Pulmonary artery endothelial cell (primary cell): Measurements from ENCODE around the gene FIBIN. TPM values are rescaled to one million over a fixed set of nuclear protein-coding genes. Genes with fewer than 3 reads are reported as not detected.

Experiments
- DNase-seq: peaks from one replicate; pipeline ENCODE4 v3.0.0-alpha.2; 2011; ENCODE audit warnings: low read depth, low spot score
- total RNA-seq: library from RNA; depleted of rRNA; stranded (reverse); fragments of >200 nt; gene quantifications from 2 replicates; pipeline ENCODE4 v1.2.3, GENCODE V29; 2014

Gene FIBIN
- total RNA-seq, 1 donor from 2014 or later, result not detected

- no peak for DNase-seq
These were observed 28.8 kb downstream of the FIBIN start for GRCh38 chr11:27022659-27023251.

DNA sequence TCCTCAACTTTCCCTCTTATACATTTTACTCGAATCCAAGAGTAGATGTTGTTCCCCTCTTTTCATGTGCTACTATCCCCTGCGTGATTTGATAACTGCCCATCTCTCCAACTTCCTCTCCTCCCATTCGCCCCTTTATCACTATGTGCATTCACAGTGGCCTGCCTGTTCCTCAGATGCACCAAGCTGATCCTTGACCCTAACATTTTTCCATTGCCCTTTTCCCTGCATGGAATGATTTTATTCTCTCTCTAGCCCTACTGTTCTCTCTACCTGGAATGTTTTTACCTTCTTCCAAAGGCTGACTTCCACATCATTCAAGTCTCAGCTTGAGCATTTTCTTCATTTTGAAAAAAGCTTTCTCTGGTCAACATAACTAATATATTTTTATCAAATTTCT lies 31.0 kb downstream of the FIBIN start:
- DNase-seq, result no peak

DNA sequence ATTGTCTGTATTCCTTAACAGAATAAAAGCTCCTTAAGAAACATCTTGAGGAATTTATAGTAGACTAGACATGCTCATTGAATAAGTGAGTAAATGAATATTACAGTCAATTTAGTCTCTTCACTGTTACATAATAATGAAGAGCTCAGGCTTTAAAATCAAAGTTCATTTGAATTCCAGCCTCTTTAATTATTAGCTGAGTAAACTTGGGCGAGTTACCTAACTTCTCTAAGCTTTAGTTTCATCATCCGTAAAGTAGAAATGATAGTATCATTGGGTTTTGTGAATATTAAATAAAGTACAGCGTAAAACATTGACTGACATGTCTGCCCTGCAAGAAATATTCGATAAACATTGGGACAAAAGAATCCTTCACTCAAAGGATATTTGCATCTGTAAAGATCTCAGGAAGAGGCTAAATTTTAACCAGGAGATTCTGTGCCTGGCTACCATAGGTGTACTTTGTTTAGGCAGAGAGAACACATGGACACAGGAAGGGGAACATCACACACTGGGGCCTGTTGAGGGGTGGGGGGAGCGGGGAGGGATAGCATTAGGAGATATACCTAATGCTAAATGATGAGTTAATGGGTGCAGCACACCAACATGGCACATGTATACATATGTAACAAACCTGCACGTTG lies 31.5 kb downstream of the FIBIN start:
- DNase-seq, result no peak

DNA sequence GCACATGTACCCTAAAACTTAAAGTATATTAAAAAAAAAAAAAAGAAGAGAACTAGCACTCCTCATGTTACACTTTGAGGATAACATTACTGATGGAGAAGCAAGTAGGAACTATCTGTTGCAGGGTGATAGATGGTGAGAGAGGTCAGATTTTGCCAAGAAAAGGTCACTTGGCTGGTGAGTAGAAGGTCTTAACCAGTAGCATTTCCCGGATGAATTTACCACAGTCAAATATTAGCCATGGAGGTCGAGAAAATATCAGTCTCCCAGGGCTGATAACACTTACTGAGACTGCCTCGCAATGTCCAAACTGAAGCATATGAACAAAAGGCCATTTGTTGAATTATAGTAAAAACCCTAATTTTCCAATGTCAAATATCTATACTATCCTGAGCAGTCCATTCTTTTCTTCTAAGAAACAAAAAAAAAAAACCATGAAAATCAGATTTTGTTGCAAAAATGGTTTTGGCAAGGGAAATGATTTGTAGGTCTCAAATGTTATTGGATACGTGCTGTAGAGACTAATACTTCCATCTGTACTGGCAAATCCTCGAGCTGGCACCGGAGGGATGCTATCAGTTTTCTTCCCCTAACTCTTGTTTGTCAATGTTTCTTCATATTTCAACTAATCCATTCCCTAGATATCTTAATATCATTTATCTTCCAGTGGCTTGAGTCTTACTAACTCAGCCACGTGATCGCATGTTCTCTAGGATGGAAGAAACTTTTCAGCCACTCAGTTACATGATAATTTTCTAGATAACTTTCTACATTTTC lies 32.2 kb downstream of the FIBIN start:
- DNase-seq, result no peak

DNA sequence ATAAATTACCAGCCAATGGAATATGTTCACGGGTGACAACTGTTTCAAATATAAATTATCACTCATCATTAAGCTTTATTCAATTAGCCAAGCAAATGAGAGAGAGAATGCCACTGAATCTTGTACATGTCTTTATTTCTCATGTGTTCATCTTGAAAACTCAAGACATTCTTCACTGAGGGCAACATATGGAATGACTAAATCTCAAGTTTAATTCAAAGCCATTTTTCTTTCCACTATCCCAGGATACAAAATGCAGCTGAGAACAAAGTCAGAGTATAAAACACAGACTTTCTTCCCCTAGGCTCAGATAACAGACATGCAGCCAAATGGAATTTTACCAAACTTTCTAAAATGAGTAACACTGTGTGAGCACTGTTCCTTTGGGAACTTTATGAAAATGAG lies 34.7 kb downstream of the FIBIN start:
- DNase-seq, result no peak

GRCh38 chr11:27029966-27030365 lies 36.1 kb downstream of the FIBIN start:
- no peak for DNase-seq

DNA sequence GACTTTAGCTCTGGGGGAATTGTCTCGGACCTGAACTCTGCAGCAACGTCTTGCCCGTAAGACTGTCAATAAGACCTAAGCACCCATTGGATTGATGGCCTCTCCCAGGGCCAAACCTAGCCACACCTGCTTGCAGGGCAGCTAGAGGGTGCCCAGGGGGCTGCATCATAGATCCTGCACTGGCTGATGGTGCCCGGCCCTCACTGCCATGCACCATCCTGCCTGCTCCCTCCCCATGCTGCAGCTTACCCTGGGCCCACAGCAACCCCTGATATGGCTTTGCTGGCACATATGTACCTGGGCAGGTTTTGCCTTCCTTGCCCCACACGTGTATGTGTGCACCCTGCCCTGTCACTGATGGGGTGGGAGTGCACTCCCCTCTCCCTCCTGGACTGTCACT lies 37.8 kb downstream of the FIBIN start:
- DNase-seq, result no peak

DNA sequence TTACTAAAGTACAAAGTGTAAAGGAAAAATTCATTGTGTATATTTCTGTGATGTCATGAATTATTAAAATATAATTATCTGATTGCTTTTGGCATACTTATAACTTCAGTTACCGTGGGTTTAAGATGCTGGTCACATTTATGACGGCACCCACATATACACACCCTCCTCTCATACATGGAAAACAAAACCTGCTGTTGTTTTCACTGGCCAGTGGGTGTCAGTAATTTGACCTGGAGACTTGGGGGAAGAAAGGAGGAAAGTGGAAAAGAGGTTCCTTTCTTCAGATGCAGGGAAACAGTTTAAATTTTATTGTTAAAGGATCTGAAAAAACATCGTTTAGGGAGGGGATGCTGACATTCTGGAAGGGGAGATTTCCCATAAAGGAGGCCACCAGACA lies 46.0 kb downstream of the FIBIN start:
- no peak for DNase-seq

GRCh38 chr11:27040302-27041115 lies 46.6 kb downstream of the FIBIN start, which contains the start of gene BBOX1:
Gene BBOX1 (plus strand): TSS chr11:27040815. CDS start chr11:27055431, 14,616 bp downstream.
- DNase-seq, result no peak

GRCh38 chr11:27041141-27041899 lies 47.4 kb downstream of the FIBIN start:
- DNase-seq, result no peak

Other genes starting within 250 kb of the FIBIN start
- not detected in 2 replicates for gene BBOX1, start 46.7 kb downstream of the FIBIN start, total RNA-seq